Lower leg skin (tissue), 3 donors: Measurements from ENCODE around the gene DMD.

Experiments
- CTCF ChIP-seq, 3 donors: fragments of 450-650 bp; IDR thresholded peaks; one replicate each; pipeline ENCODE4 v1.5.1; 2016; ENCODE audit warnings: antibody characterized with exemption in 3 of 3, mild to moderate bottlenecking in 3 of 3, moderate library complexity in 2 of 3
- POLR2A ChIP-seq, 2 donors: fragments of 450-650 bp; IDR thresholded peaks; one replicate each; pipeline ENCODE4 v1.6.1; 2016 to 2017; ENCODE audit warnings: antibody characterized with exemption in 2 of 2, mild to moderate bottlenecking in 1 of 2, moderate library complexity in 1 of 2

- TF ChIP-seq CTCF (IDR thresholded peaks at IDR 0.05) (no peak), POLR2A (IDR thresholded peaks at IDR 0.05) (no peak)
Measured at GRCh38 chrX:32267796-32268195, 943.6 kb downstream of the DMD start.
